ENCODE data around the gene SULT4A1. TPM values are rescaled to one million over a fixed set of nuclear protein-coding genes. Genes with fewer than 3 reads are reported as not detected.

The SULT4A1 gene
- total and polyA plus RNA-seq, 2 experiments from 2014 or later, result 4.7 to 5.2 TPM

DNA sequence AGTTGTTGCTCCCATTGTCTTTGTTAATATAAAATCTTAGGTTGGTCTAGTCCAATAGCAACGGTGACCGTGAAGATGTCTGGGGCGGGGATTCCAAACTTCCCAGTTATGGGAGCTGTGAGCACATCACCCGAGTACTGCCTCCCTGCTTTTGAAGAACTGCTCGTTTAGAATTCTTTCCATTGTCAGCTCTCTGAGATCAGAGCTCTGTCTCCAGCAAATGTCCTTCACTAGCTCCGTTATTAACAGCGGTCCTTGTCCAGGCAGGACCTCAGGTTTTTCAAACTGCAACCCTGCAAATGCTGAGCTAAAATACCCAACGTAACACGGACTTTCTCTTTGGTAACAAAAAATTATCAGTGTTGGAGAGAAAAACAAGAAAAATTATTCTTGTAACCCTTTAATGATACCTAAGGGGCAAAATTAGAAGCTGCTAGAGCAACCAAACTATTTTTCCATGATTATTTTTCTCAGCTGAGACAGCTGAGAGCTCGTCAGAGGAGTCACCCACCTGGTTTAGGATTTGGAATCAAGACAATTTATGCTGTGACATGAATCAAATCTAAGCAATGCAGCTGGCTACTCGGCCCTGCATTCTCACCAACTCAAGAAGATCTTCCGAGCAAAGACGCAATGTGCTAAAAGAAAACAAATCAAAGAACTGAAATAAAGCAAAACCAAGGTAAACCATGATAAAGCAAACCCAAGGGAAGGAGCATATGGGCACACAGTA lies 35.1 kb downstream of the SULT4A1 start:
- no peak overlapping the region for H3K4me3 ChIP-seq
- no peak overlapping the region for H3K27ac Mint-ChIP-seq
- H3K4me3 Mint-ChIP-seq, result no peak overlapping the region

GRCh38 chr22:43826142-43827002 lies 35.9 kb downstream of the SULT4A1 start:
- Mint-ChIP-seq H3K4me3 (no peak overlapping the region; the same call in 2 of the 3 replicates), H3K36me3 (ENCODE audit: low read depth) (peaks cover 22% of the 10 kb centered on the region)
- H2AFZ ChIP-seq, result no peak overlapping the region

More for the DNA sequence above, 35.1 kb downstream of the SULT4A1 start:
- H3K4me2 ChIP-seq, result no peak overlapping the region
- H3K9me2 ChIP-seq (ENCODE audit: insufficient read depth), result no peaks in the 10 kb centered on the region
- no peaks in the 10 kb centered on the region for H3K79me2 ChIP-seq (replicated peaks; ENCODE audit: insufficient read depth)
- peak overlapping the region; percentile 59; the same call in 1 of the 2 replicates for H3K27ac ChIP-seq (ENCODE audit: low read depth)
- no peaks in the 10 kb centered on the region for H3F3A ChIP-seq (replicated peaks; ENCODE audit: low read depth)
- TF ChIP-seq ZNF114 (CRISPR knock-in tag; IDR thresholded peaks at IDR 0.05), result no peak
- H2AFZ ChIP-seq, result no peak overlapping the region
- H3K4me1 ChIP-seq (ENCODE audit: insufficient read depth), result peaks cover 21% of the 10 kb centered on the region
- Mint-ChIP-seq H3K4me1 (peaks cover 62% of the 10 kb centered on the region), H3K9me3 (peaks cover 3% of the 10 kb centered on the region; the same call in 1 of the 3 replicates), H3K27me3 (ENCODE audit: insufficient read depth, low read depth, poor library complexity) (peaks cover 14% of the 10 kb centered on the region), H3K36me3 (ENCODE audit: low read depth) (peaks cover 22% of the 10 kb centered on the region)
- H3K27me3 ChIP-seq (ENCODE audit: insufficient read depth), result no peaks in the 10 kb centered on the region
- no peak for ATAC-seq
- peaks cover 3% of the 10 kb centered on the region; the same call in 1 of the 2 replicates for H4K20me1 ChIP-seq (replicated peaks; ENCODE audit: insufficient read depth)
- peaks cover 6% of the 10 kb centered on the region for H3K36me3 ChIP-seq (ENCODE audit: insufficient read depth)
- DNase-seq (ENCODE audit: low spot score), result no peak

GRCh38 chr22:43825651-43826050 lies 36.7 kb downstream of the SULT4A1 start:
- Mint-ChIP-seq H3K27me3 (ENCODE audit: insufficient read depth, low read depth, poor library complexity) (peaks cover 15% of the 10 kb centered on the region), H3K4me3 (no peak overlapping the region; the same call in 2 of the 3 replicates), H3K4me1 (peaks cover 76% of the 10 kb centered on the region), H3K27ac (no peak overlapping the region), H3K9me3 (peaks cover 3% of the 10 kb centered on the region; the same call in 1 of the 3 replicates), H3K36me3 (ENCODE audit: low read depth) (peaks cover 22% of the 10 kb centered on the region)
- no peak overlapping the region for H2AFZ ChIP-seq
- H3F3A ChIP-seq (replicated peaks; ENCODE audit: low read depth), result no peaks in the 10 kb centered on the region
- H3K27ac ChIP-seq (ENCODE audit: low read depth), result no peak overlapping the region
- peaks cover 21% of the 10 kb centered on the region for H3K4me1 ChIP-seq (ENCODE audit: insufficient read depth)
- peaks cover 6% of the 10 kb centered on the region for H3K36me3 ChIP-seq (ENCODE audit: insufficient read depth)
- ATAC-seq, result no peak
- H3K4me2 ChIP-seq, result no peak overlapping the region
- H3K9me2 ChIP-seq (ENCODE audit: insufficient read depth), result no peaks in the 10 kb centered on the region
- no peak for DNase-seq (ENCODE audit: low spot score)
- no peaks in the 10 kb centered on the region for H3K79me2 ChIP-seq (replicated peaks; ENCODE audit: insufficient read depth)
- H3K4me3 ChIP-seq, result no peak overlapping the region
- H4K20me1 ChIP-seq (replicated peaks; ENCODE audit: insufficient read depth), result peaks cover 3% of the 10 kb centered on the region; the same call in 1 of the 2 replicates
- no peaks in the 10 kb centered on the region for H3K27me3 ChIP-seq (ENCODE audit: insufficient read depth)
- TF ChIP-seq, protein P1, sequence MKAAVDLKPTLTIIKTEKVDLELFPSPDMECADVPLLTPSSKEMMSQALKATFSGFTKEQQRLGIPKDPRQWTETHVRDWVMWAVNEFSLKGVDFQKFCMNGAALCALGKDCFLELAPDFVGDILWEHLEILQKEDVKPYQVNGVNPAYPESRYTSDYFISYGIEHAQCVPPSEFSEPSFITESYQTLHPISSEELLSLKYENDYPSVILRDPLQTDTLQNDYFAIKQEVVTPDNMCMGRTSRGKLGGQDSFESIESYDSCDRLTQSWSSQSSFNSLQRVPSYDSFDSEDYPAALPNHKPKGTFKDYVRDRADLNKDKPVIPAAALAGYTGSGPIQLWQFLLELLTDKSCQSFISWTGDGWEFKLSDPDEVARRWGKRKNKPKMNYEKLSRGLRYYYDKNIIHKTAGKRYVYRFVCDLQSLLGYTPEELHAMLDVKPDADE (IDR thresholded peaks at IDR 0.05), result no peak
- no peak for TF ChIP-seq CREB1 (CRISPR knock-in tag; IDR thresholded peaks at IDR 0.05; ENCODE audit: low read depth)
- TF ChIP-seq ZNF331 (CRISPR knock-in tag; IDR thresholded peaks at IDR 0.05; ENCODE audit: low read depth), result no peak
- TF ChIP-seq POLR2AphosphoS5 (IDR thresholded peaks at IDR 0.05; ENCODE audit: low read depth), result no peak
- no peak for TF ChIP-seq NANOG (IDR thresholded peaks at IDR 0.05; ENCODE audit: borderline replicate concordance)
- TF ChIP-seq, protein P2, sequence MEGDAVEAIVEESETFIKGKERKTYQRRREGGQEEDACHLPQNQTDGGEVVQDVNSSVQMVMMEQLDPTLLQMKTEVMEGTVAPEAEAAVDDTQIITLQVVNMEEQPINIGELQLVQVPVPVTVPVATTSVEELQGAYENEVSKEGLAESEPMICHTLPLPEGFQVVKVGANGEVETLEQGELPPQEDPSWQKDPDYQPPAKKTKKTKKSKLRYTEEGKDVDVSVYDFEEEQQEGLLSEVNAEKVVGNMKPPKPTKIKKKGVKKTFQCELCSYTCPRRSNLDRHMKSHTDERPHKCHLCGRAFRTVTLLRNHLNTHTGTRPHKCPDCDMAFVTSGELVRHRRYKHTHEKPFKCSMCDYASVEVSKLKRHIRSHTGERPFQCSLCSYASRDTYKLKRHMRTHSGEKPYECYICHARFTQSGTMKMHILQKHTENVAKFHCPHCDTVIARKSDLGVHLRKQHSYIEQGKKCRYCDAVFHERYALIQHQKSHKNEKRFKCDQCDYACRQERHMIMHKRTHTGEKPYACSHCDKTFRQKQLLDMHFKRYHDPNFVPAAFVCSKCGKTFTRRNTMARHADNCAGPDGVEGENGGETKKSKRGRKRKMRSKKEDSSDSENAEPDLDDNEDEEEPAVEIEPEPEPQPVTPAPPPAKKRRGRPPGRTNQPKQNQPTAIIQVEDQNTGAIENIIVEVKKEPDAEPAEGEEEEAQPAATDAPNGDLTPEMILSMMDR (conservative IDR thresholded peaks at IDR 0.05; ENCODE audit: low read depth in 2 of 2), result no peak

More at GRCh38 chr22:43826142-43827002, 35.9 kb downstream of the SULT4A1 start:
- Mint-ChIP-seq H3K27me3 (ENCODE audit: insufficient read depth, low read depth, poor library complexity) (peaks cover 13% of the 10 kb centered on the region), H3K9me3 (peaks cover 3% of the 10 kb centered on the region; the same call in 1 of the 3 replicates), H3K4me1 (peaks cover 69% of the 10 kb centered on the region), H3K27ac (no peak overlapping the region)
- H3K4me1 ChIP-seq (ENCODE audit: insufficient read depth), result peaks cover 21% of the 10 kb centered on the region
- no peak for ATAC-seq
- H3K9me2 ChIP-seq (ENCODE audit: insufficient read depth), result no peaks in the 10 kb centered on the region
- no peak for DNase-seq (ENCODE audit: low spot score)
- H3K4me2 ChIP-seq, result no peak overlapping the region
- peaks cover 3% of the 10 kb centered on the region; the same call in 1 of the 2 replicates for H4K20me1 ChIP-seq (replicated peaks; ENCODE audit: insufficient read depth)
- H3K27ac ChIP-seq (ENCODE audit: low read depth), result peak overlapping the region; percentile 59; the same call in 1 of the 2 replicates
- H3K36me3 ChIP-seq (ENCODE audit: insufficient read depth), result peaks cover 6% of the 10 kb centered on the region
- H3F3A ChIP-seq (replicated peaks; ENCODE audit: low read depth), result no peaks in the 10 kb centered on the region
- no peaks in the 10 kb centered on the region for H3K27me3 ChIP-seq (ENCODE audit: insufficient read depth)
- TF ChIP-seq, protein P2 (conservative IDR thresholded peaks at IDR 0.05; ENCODE audit: low read depth in 2 of 2), result peak in 1 of 2 experiments; percentile 36; a peak in 2 of 4 replicates
- no peak for TF ChIP-seq STAT1 (IDR thresholded peaks at IDR 0.05; ENCODE audit: unreplicated experiment)
- no peak overlapping the region for H3K4me3 ChIP-seq
- H3K79me2 ChIP-seq (replicated peaks; ENCODE audit: insufficient read depth), result no peaks in the 10 kb centered on the region

Measured in GM23338 (cell line).